Keratinocyte (primary cell): Measurements from ENCODE around the gene SAFB. TPM values are rescaled to one million over a fixed set of nuclear protein-coding genes. Genes with fewer than 3 reads are reported as not detected.
A peak's percentile ranks its signal among the peaks of the same experiment; 100 is the strongest.

Experiments
- DNase-seq: peaks from one replicate; pipeline ENCODE4 v3.0.0-alpha.2; 2011; ENCODE audit warnings: low read depth, missing footprints, low spot score
- FAIRE-seq: peaks from 2 replicates; lab custom pipeline; 2011; peaks lifted over from hg19 to GRCh38; lab: Jason Lieb, UNC
- H2AFZ ChIP-seq: 2 replicates; pipeline ENCODE4 v1.6.0; 2012; ENCODE audit warnings: low read length, control low read depth, inconsistent platforms; ENCODE audit not compliant: control insufficient read depth
- H3K27ac ChIP-seq: 2 replicates; pipeline ENCODE4 v1.5.1; 2011; ENCODE audit warnings: low read length; ENCODE audit not compliant: control insufficient read depth, insufficient read depth
- H3K27me3 ChIP-seq: 3 replicates; pipeline ENCODE4 v1.6.0; 2011; ENCODE audit warnings: low read length; ENCODE audit not compliant: control insufficient read depth, insufficient read depth; ENCODE audit errors: extremely low read depth
- H3K36me3 ChIP-seq, 2 experiments: 2 replicates in 1 of 2; 3 replicates in 1 of 2; pipeline ENCODE4 v1.5.1; 2011; ENCODE audit warnings: low read length in 2 of 2, mild to moderate bottlenecking in 1 of 2; ENCODE audit not compliant: control insufficient read depth in 2 of 2, insufficient read depth in 2 of 2; ENCODE audit errors: extremely low read depth in 1 of 2
- H3K4me1 ChIP-seq: 3 replicates; pipeline ENCODE4 v1.5.1; 2011; ENCODE audit warnings: low read length; ENCODE audit not compliant: control insufficient read depth, insufficient read depth; ENCODE audit errors: extremely low read depth
- H3K4me2 ChIP-seq: 3 replicates; pipeline ENCODE4 v1.6.0; 2011; ENCODE audit warnings: low read depth, low read length; ENCODE audit not compliant: control insufficient read depth, insufficient read depth; ENCODE audit errors: extremely low read depth
- H3K4me3 ChIP-seq, 3 experiments: fragments of 200-600 bp in 1 of 3; sonication (generic) in 1 of 3; 2 replicates in 2 of 3; 3 replicates in 1 of 3; pipeline ENCODE4 v1.5.1; 2011 to 2016; ENCODE audit warnings: low read length in 3 of 3, mild to moderate bottlenecking in 3 of 3, control low read depth in 2 of 3, inconsistent platforms in 1 of 3, low read depth in 1 of 3, mixed read lengths in 1 of 3, mixed run types in 1 of 3, moderate library complexity in 1 of 3; ENCODE audit not compliant: control insufficient read depth in 2 of 3, insufficient read depth in 2 of 3; ENCODE audit errors: extremely low read depth in 1 of 3
- H3K79me2 ChIP-seq: 2 replicates; pipeline ENCODE4 v1.6.0; 2012; ENCODE audit warnings: low read length; ENCODE audit not compliant: control insufficient read depth, insufficient read depth
- H3K9ac ChIP-seq: 3 replicates; pipeline ENCODE4 v1.6.0; 2011; ENCODE audit warnings: low read length; ENCODE audit not compliant: control insufficient read depth, insufficient read depth; ENCODE audit errors: extremely low read depth
- H3K9me1 ChIP-seq: 3 replicates; pipeline ENCODE4 v1.6.0; 2011; ENCODE audit warnings: low read length; ENCODE audit not compliant: control insufficient read depth, insufficient read depth; ENCODE audit errors: extremely low read depth
- H3K9me3 ChIP-seq: 2 replicates; pipeline ENCODE4 v1.5.1; 2012; ENCODE audit warnings: low read depth, low read length; ENCODE audit not compliant: control insufficient read depth
- H4K20me1 ChIP-seq: 3 replicates; pipeline ENCODE4 v1.6.0; 2011; ENCODE audit warnings: low read length; ENCODE audit not compliant: control insufficient read depth, insufficient read depth; ENCODE audit errors: extremely low read depth
- EZH2 ChIP-seq: IDR thresholded peaks from one replicate; pipeline ENCODE4 v1.6.1; 2012; ENCODE audit warnings: inconsistent platforms, mild to moderate bottlenecking, low read length, moderate library complexity
- dilution Hi-C: fragments of 300-500 bp; cut with MboI; formaldehyde crosslinking; loops from one replicate; pipeline ENCODE4 v1.7.0; 2020; ENCODE audit warnings: low sequenced_read_pairs; ENCODE audit not compliant: extremely low pct_ligation_motif_present
- polyA plus RNA-seq, 5 experiments: library from polyadenylated mRNA; depleted of rRNA in 3 of 5; stranded (reverse) in 3 of 5; stranded (forward) in 1 of 5; unstranded in 1 of 5; fragments of >200 nt; gene quantifications; 1 replicate in 1 of 5; 2 replicates in 3 of 5; 3 replicates in 1 of 5; pipeline versions ENCODE4 v1.2.1 to v1.2.3, GENCODE V29; 2011 to 2012; ENCODE audit warnings: missing spikeins in 2 of 5, low read depth in 1 of 5, low replicate concordance in 1 of 5
- TF ChIP-seq, protein P1 (sequence below), 3 experiments: IDR thresholded peaks in 1 of 3; conservative IDR thresholded peaks in 1 of 3; optimal IDR thresholded peaks in 1 of 3; 2 replicates in 2 of 3; 3 replicates in 1 of 3; pipeline versions ENCODE3 to v1.5.1; 2011; ENCODE audit warnings: low read length in 3 of 3, mild to moderate bottlenecking in 3 of 3, moderate library complexity in 2 of 3, control low read depth in 1 of 3, inconsistent platforms in 1 of 3; ENCODE audit not compliant: insufficient read depth in 2 of 3; ENCODE audit errors: extremely low read depth in 1 of 3

The SAFB gene
- polyA plus RNA-seq, 1 donor (not counting 4 experiments of a cell fraction or from before 2014, with no cell fraction given) = 34.0 TPM

GRCh38 chr19:5621945-5622464 lies 878 bp upstream of the SAFB start:
- dilution Hi-C loops = no loop called here
- peak overlapping the region; percentile 71 to 95 (median 88) for H3K4me3 ChIP-seq
- DNase-seq = no peak
- H3K79me2 ChIP-seq = peaks cover 95% of the 10 kb centered on the region
- peak overlapping the region; percentile 97 for H3K9ac ChIP-seq
- H3K27ac ChIP-seq = peak overlapping the region; percentile 36
- no peaks in the 10 kb centered on the region for H3K27me3 ChIP-seq
- peak overlapping the region; percentile 96 for H3K4me2 ChIP-seq
- H3K9me3 ChIP-seq = no peaks in the 10 kb centered on the region
- peaks cover 2% of the 10 kb centered on the region for H3K9me1 ChIP-seq
- peaks cover 11 to 49% of the 10 kb centered on the region in 2 experiments for H3K36me3 ChIP-seq
- TF ChIP-seq, protein P1, sequence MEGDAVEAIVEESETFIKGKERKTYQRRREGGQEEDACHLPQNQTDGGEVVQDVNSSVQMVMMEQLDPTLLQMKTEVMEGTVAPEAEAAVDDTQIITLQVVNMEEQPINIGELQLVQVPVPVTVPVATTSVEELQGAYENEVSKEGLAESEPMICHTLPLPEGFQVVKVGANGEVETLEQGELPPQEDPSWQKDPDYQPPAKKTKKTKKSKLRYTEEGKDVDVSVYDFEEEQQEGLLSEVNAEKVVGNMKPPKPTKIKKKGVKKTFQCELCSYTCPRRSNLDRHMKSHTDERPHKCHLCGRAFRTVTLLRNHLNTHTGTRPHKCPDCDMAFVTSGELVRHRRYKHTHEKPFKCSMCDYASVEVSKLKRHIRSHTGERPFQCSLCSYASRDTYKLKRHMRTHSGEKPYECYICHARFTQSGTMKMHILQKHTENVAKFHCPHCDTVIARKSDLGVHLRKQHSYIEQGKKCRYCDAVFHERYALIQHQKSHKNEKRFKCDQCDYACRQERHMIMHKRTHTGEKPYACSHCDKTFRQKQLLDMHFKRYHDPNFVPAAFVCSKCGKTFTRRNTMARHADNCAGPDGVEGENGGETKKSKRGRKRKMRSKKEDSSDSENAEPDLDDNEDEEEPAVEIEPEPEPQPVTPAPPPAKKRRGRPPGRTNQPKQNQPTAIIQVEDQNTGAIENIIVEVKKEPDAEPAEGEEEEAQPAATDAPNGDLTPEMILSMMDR (optimal IDR thresholded peaks at IDR 0.05 in 1 of 3, IDR thresholded peaks at IDR 0.05 in 1 of 3, conservative IDR thresholded peaks at IDR 0.05 in 1 of 3; ENCODE audit: extremely low read depth in 1 of 3, insufficient read depth in 2 of 3, low read length in 3 of 3) = no peak
- TF ChIP-seq EZH2 = no peak
- no peak overlapping the region for H2AFZ ChIP-seq
- H4K20me1 ChIP-seq = peaks cover 15% of the 10 kb centered on the region
- FAIRE-seq = no peak
- H3K4me1 ChIP-seq = peaks cover 22% of the 10 kb centered on the region

DNA sequence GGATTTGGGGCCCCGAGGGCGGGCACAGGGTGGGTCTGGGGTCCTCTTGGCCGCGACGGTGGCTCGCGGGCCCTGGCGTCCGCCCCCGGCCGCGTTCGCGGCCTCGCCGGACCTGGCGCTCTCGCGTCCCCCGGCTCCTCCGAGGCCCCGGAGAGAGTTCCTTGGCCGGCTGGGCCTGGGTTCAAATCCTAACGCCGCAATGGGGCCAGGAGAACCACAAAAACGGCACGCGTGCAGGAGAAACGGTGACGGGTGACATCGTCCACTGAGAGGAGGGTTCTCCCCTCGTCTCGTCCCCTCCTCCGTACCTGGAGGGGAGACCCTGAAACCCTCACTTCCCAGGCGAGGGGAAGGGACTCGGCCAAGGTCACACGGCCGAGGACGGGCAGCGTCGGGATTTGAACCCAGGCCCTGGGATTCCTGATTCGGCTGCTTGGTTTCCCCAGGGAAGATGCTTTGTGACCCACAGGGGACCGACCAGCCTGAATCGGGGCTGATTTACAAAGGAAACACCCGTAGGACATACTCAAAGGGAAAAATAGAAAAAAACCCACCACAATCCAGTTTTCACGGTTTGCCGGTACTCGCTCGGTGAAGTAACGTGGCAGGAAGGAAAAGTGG lies 624 bp downstream of the SAFB start:
- dilution Hi-C loops = no loop called here
- no peak for FAIRE-seq
- H3K4me1 ChIP-seq = peaks cover 22% of the 10 kb centered on the region

More for the DNA sequence above, 624 bp downstream of the SAFB start:
- Histone ChIP-seq H3K9ac (peak overlapping the region; percentile 97), H2AFZ (peak overlapping the region; percentile 78), H4K20me1 (peaks cover 23% of the 10 kb centered on the region), H3K27me3 (no peaks in the 10 kb centered on the region), H3K27ac (peak overlapping the region; percentile 87), H3K9me1 (peaks cover 2% of the 10 kb centered on the region), H3K36me3 (peaks cover 19 to 54% of the 10 kb centered on the region in 2 experiments), H3K4me2 (peak overlapping the region; percentile 93), H3K9me3 (no peaks in the 10 kb centered on the region), H3K4me3 (peak overlapping the region; percentile 91 to 95 (median 95)), H3K79me2 (peaks cover 96% of the 10 kb centered on the region)
- TF ChIP-seq EZH2 = no peak
- TF ChIP-seq, protein P1 (optimal IDR thresholded peaks at IDR 0.05 in 1 of 3, IDR thresholded peaks at IDR 0.05 in 1 of 3, conservative IDR thresholded peaks at IDR 0.05 in 1 of 3; ENCODE audit: extremely low read depth in 1 of 3, insufficient read depth in 2 of 3, low read length in 3 of 3) = no peak
- no peak for DNase-seq
